Testis (tissue), 2 donors: ENCODE results near the gene SUCLG2.

Experiments
- POLR2A ChIP-seq: fragments of 450-650 bp; IDR thresholded peaks from one replicate; pipeline ENCODE4 v1.6.1; 2017; ENCODE audit warnings: antibody characterized with exemption, mild to moderate bottlenecking, moderate library complexity
- TF ChIP-seq, protein P1 (sequence below), 3 experiments: fragments of 450-650 bp in 2 of 3; fragments of 200-600 bp in 1 of 3; sonication (generic) in 1 of 3; IDR thresholded peaks; one replicate each; pipeline ENCODE4 v1.5.1; 2016 to 2019; ENCODE audit warnings: antibody characterized with exemption in 3 of 3, mild to moderate bottlenecking in 2 of 3, moderate library complexity in 1 of 3

GRCh38 chr3:67474311-67474710 is 180.1 kb downstream of the SUCLG2 start:
- TF ChIP-seq, protein P1, sequence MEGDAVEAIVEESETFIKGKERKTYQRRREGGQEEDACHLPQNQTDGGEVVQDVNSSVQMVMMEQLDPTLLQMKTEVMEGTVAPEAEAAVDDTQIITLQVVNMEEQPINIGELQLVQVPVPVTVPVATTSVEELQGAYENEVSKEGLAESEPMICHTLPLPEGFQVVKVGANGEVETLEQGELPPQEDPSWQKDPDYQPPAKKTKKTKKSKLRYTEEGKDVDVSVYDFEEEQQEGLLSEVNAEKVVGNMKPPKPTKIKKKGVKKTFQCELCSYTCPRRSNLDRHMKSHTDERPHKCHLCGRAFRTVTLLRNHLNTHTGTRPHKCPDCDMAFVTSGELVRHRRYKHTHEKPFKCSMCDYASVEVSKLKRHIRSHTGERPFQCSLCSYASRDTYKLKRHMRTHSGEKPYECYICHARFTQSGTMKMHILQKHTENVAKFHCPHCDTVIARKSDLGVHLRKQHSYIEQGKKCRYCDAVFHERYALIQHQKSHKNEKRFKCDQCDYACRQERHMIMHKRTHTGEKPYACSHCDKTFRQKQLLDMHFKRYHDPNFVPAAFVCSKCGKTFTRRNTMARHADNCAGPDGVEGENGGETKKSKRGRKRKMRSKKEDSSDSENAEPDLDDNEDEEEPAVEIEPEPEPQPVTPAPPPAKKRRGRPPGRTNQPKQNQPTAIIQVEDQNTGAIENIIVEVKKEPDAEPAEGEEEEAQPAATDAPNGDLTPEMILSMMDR (IDR thresholded peaks at IDR 0.05): no peak
- no peak for TF ChIP-seq POLR2A
